Loucy (cell line): ENCODE results near the gene ZSCAN25.

Experiments used
- EZH2phosphoT487 ChIP-seq: fragments of 200-600 bp; IDR thresholded peaks from 2 replicates; pipeline ENCODE4 v1.6.1; 2018; ENCODE audit warnings: antibody characterized with exemption, mild to moderate bottlenecking, moderate library complexity, borderline replicate concordance
- TF ChIP-seq, protein P1 (sequence below): fragments of 200-600 bp; sonication (generic); conservative IDR thresholded peaks from 2 replicates; pipeline ENCODE4 v1.5.1; 2014; ENCODE audit warnings: mild to moderate bottlenecking, antibody characterized with exemption, low read length

DNA sequence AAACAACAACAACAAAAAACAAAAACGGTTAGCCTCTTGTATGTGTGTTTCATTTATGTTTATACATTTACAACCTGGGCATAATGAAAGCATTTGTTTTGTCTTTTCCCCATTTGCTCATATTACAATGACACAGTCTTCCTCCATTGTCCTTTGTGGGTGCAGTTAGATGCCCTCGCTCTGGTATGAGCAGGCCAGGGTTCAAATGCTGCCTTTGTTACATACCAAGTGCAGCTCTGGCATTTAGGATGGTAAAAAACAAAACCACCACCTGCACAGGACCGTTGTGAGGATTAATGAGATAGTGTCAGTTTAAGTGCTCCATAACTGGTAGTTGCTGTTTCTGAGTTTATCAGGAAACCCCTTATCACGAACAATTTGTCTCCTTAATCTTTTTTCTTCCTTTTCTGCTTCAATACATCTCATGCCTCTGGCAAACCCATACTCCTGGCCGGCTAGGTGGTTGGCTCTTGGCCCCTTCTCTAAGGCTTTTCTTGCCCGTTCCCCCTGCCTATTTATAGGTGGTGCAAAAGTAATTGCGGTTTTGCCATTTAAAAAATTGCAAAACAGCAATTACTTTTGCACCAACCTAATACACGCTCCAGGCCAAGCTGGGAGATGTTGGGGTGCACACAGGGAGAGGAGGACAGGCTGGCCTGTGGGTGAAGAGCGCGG, 37.3 kb upstream of the ZSCAN25 start:
- TF ChIP-seq, protein P1, sequence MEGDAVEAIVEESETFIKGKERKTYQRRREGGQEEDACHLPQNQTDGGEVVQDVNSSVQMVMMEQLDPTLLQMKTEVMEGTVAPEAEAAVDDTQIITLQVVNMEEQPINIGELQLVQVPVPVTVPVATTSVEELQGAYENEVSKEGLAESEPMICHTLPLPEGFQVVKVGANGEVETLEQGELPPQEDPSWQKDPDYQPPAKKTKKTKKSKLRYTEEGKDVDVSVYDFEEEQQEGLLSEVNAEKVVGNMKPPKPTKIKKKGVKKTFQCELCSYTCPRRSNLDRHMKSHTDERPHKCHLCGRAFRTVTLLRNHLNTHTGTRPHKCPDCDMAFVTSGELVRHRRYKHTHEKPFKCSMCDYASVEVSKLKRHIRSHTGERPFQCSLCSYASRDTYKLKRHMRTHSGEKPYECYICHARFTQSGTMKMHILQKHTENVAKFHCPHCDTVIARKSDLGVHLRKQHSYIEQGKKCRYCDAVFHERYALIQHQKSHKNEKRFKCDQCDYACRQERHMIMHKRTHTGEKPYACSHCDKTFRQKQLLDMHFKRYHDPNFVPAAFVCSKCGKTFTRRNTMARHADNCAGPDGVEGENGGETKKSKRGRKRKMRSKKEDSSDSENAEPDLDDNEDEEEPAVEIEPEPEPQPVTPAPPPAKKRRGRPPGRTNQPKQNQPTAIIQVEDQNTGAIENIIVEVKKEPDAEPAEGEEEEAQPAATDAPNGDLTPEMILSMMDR = no peak
- TF ChIP-seq EZH2phosphoT487 = no peak
